ENCODE results near the gene GLB1L2.

DNA sequence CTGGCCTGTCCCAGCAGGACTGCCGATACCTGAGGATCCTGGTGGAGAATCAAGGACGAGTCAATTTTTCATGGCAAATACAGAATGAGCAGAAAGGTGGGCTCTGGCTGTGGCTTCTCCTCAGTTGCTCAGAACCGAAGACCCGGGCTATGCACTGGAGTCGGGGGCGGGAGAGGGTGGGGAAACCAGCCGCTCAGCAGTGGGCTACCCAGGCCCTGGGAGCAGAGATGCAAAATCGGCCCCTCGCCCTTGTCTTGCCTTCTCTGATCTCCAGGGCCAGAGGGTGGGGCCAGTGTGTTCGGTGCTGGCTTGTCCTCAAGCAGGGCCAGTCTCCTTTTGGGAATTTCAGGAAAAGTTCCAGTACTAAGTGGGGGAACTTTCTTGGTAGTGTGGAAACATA lies 18.4 kb upstream of the GLB1L2 start:
- TF ChIP-seq, protein P1, sequence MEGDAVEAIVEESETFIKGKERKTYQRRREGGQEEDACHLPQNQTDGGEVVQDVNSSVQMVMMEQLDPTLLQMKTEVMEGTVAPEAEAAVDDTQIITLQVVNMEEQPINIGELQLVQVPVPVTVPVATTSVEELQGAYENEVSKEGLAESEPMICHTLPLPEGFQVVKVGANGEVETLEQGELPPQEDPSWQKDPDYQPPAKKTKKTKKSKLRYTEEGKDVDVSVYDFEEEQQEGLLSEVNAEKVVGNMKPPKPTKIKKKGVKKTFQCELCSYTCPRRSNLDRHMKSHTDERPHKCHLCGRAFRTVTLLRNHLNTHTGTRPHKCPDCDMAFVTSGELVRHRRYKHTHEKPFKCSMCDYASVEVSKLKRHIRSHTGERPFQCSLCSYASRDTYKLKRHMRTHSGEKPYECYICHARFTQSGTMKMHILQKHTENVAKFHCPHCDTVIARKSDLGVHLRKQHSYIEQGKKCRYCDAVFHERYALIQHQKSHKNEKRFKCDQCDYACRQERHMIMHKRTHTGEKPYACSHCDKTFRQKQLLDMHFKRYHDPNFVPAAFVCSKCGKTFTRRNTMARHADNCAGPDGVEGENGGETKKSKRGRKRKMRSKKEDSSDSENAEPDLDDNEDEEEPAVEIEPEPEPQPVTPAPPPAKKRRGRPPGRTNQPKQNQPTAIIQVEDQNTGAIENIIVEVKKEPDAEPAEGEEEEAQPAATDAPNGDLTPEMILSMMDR (IDR thresholded peaks at IDR 0.05; ENCODE audit: borderline replicate concordance, extremely low read depth, low read length, poor library complexity, severe bottlenecking): no peak
- TF ChIP-seq EZH2 (IDR thresholded peaks at IDR 0.05; ENCODE audit: borderline replicate concordance, low read depth, low read length, severe bottlenecking): no peak

Data from DND-41 (cell line).